HCT116 (cell line): ENCODE measurements around the gene SPARC. TPM values are rescaled to one million over a fixed set of nuclear protein-coding genes. Genes with fewer than 3 reads are reported as not detected.
A peak's percentile ranks its signal among the peaks of the same experiment; 100 is the strongest.

ENCODE experiments used
- ATAC-seq: fragments of 200-7000 bp; cut with Tn5 transposase; 2 replicates; pipeline ENCODE4 v1.9.1; 2020; ENCODE audit warnings: mild to moderate bottlenecking, moderate library complexity
- BruUV-seq: library from RNA; stranded (reverse); fragments of 400-500 nt; replicated peaks from 2 replicates; lab custom pipeline; 2021; lab: Mats Ljungman, UMichigan
- CTCF ChIA-PET: fragments of 300-600 bp; sonication (Branson Sonifier 250); formaldehyde crosslinking; loops from one replicate; lab custom pipeline; 2021; ENCODE audit warnings: antibody characterized with exemption; lab: Charles Lee
- POLR2A ChIA-PET: fragments of 300-600, 350-600 bp; sonication (Branson Sonifier 250); formaldehyde crosslinking; loops from one replicate; lab custom pipeline; 2021; ENCODE audit warnings: antibody characterized with exemption; lab: Charles Lee
- RAD21 ChIA-PET, 2 experiments: fragments of 300-600 bp; sonication (Branson Sonifier 250); formaldehyde crosslinking; loops; one replicate each; lab custom pipeline; 2023; ENCODE audit warnings: low total read pairs in 2 of 2; ENCODE audit not compliant: uncharacterized antibody in 2 of 2, unreplicated experiment in 2 of 2, low non-redundant PET in 1 of 2; lab: Charles Lee
- DNase-seq: peaks from one replicate; pipeline ENCODE4 v3.0.0-alpha.2; 2010; ENCODE audit warnings: low read depth, low spot score
- H2AFZ ChIP-seq: fragments of 200-600 bp; shearing (Covaris generic), sonication (generic); 2 replicates; pipeline ENCODE4 v1.6.1; 2017; ENCODE audit warnings: low read depth, mixed run types, mixed read lengths, antibody characterized with exemption, low read length; ENCODE audit not compliant: poor library complexity, severe bottlenecking
- H3K27ac ChIP-seq: 2 replicates; pipeline ENCODE4 v1.5.1; 2012; ENCODE audit warnings: low read depth, low read length
- H3K27me3 ChIP-seq: fragments of 200-600 bp; sonication (generic); 2 replicates; pipeline ENCODE4 v1.6.1; 2016; ENCODE audit warnings: mixed run types, low read length, mixed read lengths; ENCODE audit not compliant: insufficient read depth
- H3K36me3 ChIP-seq, 2 experiments: fragments of 200-500 bp in 1 of 2; fragments of 200-600 bp in 1 of 2; sonication (Bioruptor generic) in 1 of 2; sonication (generic) in 1 of 2; 2 replicates each; pipeline versions ENCODE4 v1.5.1 to v1.6.1; 2014 to 2016; ENCODE audit warnings: low read length in 2 of 2, inconsistent platforms in 1 of 2, mixed read lengths in 1 of 2, mixed run types in 1 of 2; ENCODE audit not compliant: insufficient read depth in 2 of 2, control insufficient read depth in 1 of 2
- H3K4me1 ChIP-seq, 2 experiments: fragments of 200-600 bp in 1 of 2; sonication (generic) in 1 of 2; 2 replicates each; pipeline versions ENCODE4 v1.5.1 to v1.6.1; 2012 to 2017; ENCODE audit warnings: low read length in 2 of 2, inconsistent platforms in 1 of 2, mild to moderate bottlenecking in 1 of 2, mixed read lengths in 1 of 2, mixed run types in 1 of 2, moderate library complexity in 1 of 2; ENCODE audit not compliant: insufficient read depth in 2 of 2, control insufficient read depth in 1 of 2
- H3K4me2 ChIP-seq: fragments of 200-600 bp; sonication (generic); 2 replicates; pipeline ENCODE4 v1.6.1; 2017; ENCODE audit warnings: mixed run types, low read length, mixed read lengths
- H3K4me3 ChIP-seq, 2 experiments: fragments of 200-600 bp in 1 of 2; sonication (generic) in 1 of 2; replicated peaks in 1 of 2; 2 replicates each; pipeline ENCODE4 v1.5.1; 2011 to 2016; ENCODE audit warnings: low read length in 2 of 2, control low read depth in 1 of 2, low read depth in 1 of 2, mild to moderate bottlenecking in 1 of 2, mixed read lengths in 1 of 2, mixed run types in 1 of 2
- H3K79me2 ChIP-seq: fragments of 200-600 bp; sonication (generic); 2 replicates; pipeline ENCODE4 v1.6.1; 2017; ENCODE audit warnings: mild to moderate bottlenecking, mixed run types, low read length, moderate library complexity, mixed read lengths; ENCODE audit not compliant: insufficient read depth
- H3K9ac ChIP-seq: fragments of 200-600 bp; sonication (generic); 2 replicates; pipeline ENCODE4 v1.6.1; 2016; ENCODE audit warnings: low read length, mixed read lengths
- H3K9me2 ChIP-seq: fragments of 200-600 bp; sonication (generic), shearing (Covaris generic); 2 replicates; pipeline ENCODE4 v1.6.1; 2017; ENCODE audit warnings: mixed run types, mild to moderate bottlenecking, moderate library complexity; ENCODE audit not compliant: insufficient read depth
- H3K9me3 ChIP-seq, 2 experiments: fragments of 200-500 bp in 1 of 2; fragments of 200-600 bp in 1 of 2; sonication (Bioruptor generic) in 1 of 2; sonication (generic) in 1 of 2; 2 replicates each; pipeline ENCODE4 v1.6.1; 2014 to 2017; ENCODE audit warnings: low read length in 2 of 2, mixed read lengths in 2 of 2, inconsistent platforms in 1 of 2, low read depth in 1 of 2, mild to moderate bottlenecking in 1 of 2, mixed run types in 1 of 2, moderate library complexity in 1 of 2; ENCODE audit not compliant: control insufficient read depth in 1 of 2, insufficient read depth in 1 of 2
- H4K20me1 ChIP-seq: fragments of 200-600 bp; sonication (generic), shearing (Covaris generic); 2 replicates; pipeline ENCODE4 v1.6.1; 2017; ENCODE audit warnings: mixed run types, mild to moderate bottlenecking, moderate library complexity; ENCODE audit not compliant: insufficient read depth
- CEBPB ChIP-seq: IDR thresholded peaks from 2 replicates; pipeline ENCODE4 v1.6.1; 2012; ENCODE audit warnings: low read depth
- POLR2AphosphoS5 ChIP-seq: IDR thresholded peaks from 2 replicates; pipeline ENCODE4 v1.6.1; 2011; ENCODE audit warnings: mild to moderate bottlenecking, low read depth, low read length, moderate library complexity
- RAD21 ChIP-seq: IDR thresholded peaks from 2 replicates; pipeline ENCODE4 v1.6.1; 2012; ENCODE audit warnings: low read depth, mild to moderate bottlenecking
- TCF7L2 ChIP-seq: IDR thresholded peaks from 2 replicates; pipeline ENCODE4 v1.7.0; 2011; ENCODE audit warnings: borderline replicate concordance, inconsistent platforms; ENCODE audit not compliant: insufficient read depth, insufficient read length; ENCODE audit errors: extremely low read depth
- intact Hi-C: fragments of 100-400 bp; cut with micrococcal nuclease; formaldehyde crosslinking; loops from 2 replicates; pipeline ENCODE4 v1.10.0; 2022
- total RNA-seq: library from RNA; stranded (reverse); gene quantifications from one replicate; pipeline ENCODE4 v1.2.1, GENCODE V29; 2021; ENCODE audit not compliant: unreplicated experiment
- TF ChIP-seq, protein P1 (sequence below), 3 experiments: fragments of 200-600 bp in 1 of 3; sonication (generic) in 1 of 3; IDR thresholded peaks in 2 of 3; conservative IDR thresholded peaks in 1 of 3; 2 replicates each; pipeline ENCODE4 v1.5.1; 2012 to 2017; ENCODE audit warnings: low read depth in 2 of 3, low read length in 2 of 3, antibody characterized with exemption in 1 of 3, borderline replicate concordance in 1 of 3, control low read depth in 1 of 3, mild to moderate bottlenecking in 1 of 3, mixed read lengths in 1 of 3, mixed run types in 1 of 3, moderate library complexity in 1 of 3; ENCODE audit not compliant: insufficient read depth in 1 of 3

Gene SPARC
- total RNA-seq, 1 experiment from 2014 or later, result 3.0 TPM

DNA sequence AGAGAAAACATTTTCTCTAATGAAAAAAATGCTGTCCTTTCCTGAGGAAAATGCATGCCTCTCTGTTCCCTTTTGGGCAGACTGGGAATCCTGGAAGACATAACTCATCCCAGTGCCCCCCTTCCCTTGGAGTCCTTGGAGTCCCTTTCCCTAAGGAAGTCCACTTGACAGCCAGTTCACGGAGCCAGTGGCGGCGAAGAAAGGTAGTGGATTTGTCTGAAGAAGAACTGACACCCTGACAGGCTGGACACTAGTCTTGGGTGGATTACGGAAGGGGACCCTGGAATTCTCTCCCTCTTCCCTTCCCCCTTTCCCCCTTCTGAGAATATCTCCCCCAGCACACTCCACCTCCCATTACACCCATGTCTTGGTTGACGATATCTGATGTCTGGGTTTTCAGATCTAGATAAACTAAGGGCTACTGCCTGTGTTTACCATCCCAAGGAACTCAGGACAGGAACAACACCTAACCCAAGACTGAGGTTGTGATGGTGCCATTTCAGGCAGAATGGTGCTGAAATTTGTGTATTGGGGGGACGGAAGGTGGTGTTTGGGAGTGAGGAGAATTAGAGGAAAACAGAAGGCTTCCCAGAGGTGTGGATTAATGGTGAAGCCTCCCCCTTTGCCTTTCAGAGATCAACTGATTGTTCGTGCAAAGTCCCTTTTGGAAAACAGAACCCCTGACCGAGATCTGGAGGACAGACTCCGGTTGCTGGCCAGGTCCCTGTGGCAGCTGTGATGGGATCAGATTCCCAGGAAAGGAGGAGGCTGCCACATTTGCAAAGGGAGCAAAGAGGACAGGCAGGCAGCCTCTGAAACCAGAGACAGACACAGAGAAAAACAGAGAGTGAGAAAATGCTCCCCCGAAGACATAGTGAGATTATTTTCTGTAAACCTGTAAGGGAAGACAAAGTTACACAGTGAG lies 704 bp downstream of the SPARC start:
- H2AFZ ChIP-seq, result no peak overlapping the region
- CTCF ChIA-PET, result no interaction called here
- H3K4me1 ChIP-seq, result peaks cover 6 to 14% of the 10 kb centered on the region in 2 experiments; a peak in 3 of 4 replicates
- POLR2A ChIA-PET, result no interaction called here
- no peaks in the 10 kb centered on the region for H3K27me3 ChIP-seq
- RAD21 ChIA-PET, result no interaction called here
- no peak overlapping the region for H3K27ac ChIP-seq
- H3K79me2 ChIP-seq, result no peaks in the 10 kb centered on the region
- H3K36me3 ChIP-seq, result no peaks in the 10 kb centered on the region
- BruUV-seq, result no TSS peak
- ATAC-seq (no peak), DNase-seq (no peak)
- intact Hi-C loops, result no loop called here
- TF ChIP-seq POLR2AphosphoS5 (no peak), TCF7L2 (no peak)
- no peaks in the 10 kb centered on the region for H3K9me3 ChIP-seq
- H3K9ac ChIP-seq, result no peak overlapping the region
- H3K4me3 ChIP-seq, result no peak overlapping the region
- no peaks in the 10 kb centered on the region for H4K20me1 ChIP-seq
- no peak overlapping the region for H3K4me2 ChIP-seq
- H3K9me2 ChIP-seq, result no peaks in the 10 kb centered on the region

DNA sequence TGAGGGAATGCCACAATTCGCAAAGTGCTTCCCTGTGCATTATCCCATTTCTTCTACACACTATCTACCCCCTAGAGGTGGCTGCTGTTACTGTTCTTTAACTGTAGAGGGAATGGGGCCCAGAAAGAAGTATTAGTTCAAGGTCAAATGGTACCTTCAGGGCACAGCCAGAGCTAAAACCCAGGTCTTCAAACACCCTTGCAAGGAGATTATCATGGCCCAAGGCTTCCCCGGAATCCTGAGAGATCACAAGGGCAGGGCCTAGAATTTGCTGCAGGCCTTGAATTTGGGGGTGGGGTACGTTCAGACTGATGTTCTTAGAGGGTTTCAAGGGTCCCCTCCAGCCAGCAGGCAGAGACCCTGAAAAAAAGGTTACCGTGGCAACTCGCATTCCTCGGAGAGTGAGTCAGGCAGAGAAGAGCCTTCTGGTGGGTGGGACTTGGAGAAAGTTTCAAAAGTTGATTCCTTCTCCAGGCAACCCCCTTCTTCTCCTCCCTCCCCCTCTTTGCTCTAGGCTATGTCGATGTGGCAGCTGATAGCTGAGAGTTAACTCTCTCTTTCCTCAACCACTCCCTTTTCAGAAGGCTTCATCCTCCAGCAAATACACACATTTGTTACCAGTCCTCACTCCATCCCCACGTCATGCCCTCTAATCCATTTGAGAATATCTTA lies 1.9 kb downstream of the SPARC start:
- Histone ChIP-seq H3K4me3 (no peak overlapping the region), H3K27ac (no peak overlapping the region), H3K9me2 (no peaks in the 10 kb centered on the region), H3K9ac (no peak overlapping the region), H3K79me2 (no peaks in the 10 kb centered on the region), H3K36me3 (no peaks in the 10 kb centered on the region), H4K20me1 (no peaks in the 10 kb centered on the region), H3K4me2 (peak overlapping the region; percentile 14), H3K4me1 (peaks cover 6 to 14% of the 10 kb centered on the region in 2 experiments; a peak in 3 of 4 replicates), H2AFZ (no peak overlapping the region), H3K27me3 (no peaks in the 10 kb centered on the region), H3K9me3 (no peaks in the 10 kb centered on the region)
- intact Hi-C loops, result no loop called here
- ChIA-PET POLR2A (interaction anchor here (0.7 kb wide), 1 partner anchor 561 kb away, joined by 3 read pairs; no protein-coding TSS in a partner anchor), RAD21 (interaction anchor here in 1 of 2 experiments (0.6 kb wide), 1 partner anchor 47 kb away, joined by 3 read pairs; no protein-coding TSS in a partner anchor), CTCF (interaction anchor here (0.6 to 1.8 kb wide), 3 partner anchors 11 to 34 kb away, joined by 3 to 6 read pairs (median 5); no protein-coding TSS in a partner anchor)
- no TSS peak for BruUV-seq
- peak; percentile 84 for ATAC-seq
- TF ChIP-seq RAD21, result peak; percentile 11; the same call in 1 of the 2 replicates
- TF ChIP-seq, protein P1, sequence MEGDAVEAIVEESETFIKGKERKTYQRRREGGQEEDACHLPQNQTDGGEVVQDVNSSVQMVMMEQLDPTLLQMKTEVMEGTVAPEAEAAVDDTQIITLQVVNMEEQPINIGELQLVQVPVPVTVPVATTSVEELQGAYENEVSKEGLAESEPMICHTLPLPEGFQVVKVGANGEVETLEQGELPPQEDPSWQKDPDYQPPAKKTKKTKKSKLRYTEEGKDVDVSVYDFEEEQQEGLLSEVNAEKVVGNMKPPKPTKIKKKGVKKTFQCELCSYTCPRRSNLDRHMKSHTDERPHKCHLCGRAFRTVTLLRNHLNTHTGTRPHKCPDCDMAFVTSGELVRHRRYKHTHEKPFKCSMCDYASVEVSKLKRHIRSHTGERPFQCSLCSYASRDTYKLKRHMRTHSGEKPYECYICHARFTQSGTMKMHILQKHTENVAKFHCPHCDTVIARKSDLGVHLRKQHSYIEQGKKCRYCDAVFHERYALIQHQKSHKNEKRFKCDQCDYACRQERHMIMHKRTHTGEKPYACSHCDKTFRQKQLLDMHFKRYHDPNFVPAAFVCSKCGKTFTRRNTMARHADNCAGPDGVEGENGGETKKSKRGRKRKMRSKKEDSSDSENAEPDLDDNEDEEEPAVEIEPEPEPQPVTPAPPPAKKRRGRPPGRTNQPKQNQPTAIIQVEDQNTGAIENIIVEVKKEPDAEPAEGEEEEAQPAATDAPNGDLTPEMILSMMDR (IDR thresholded peaks at IDR 0.05 in 2 of 3, conservative IDR thresholded peaks at IDR 0.05 in 1 of 3; ENCODE audit: borderline replicate concordance in 1 of 3, insufficient read depth in 1 of 3, low read depth in 2 of 3, low read length in 2 of 3), result peak in 2 of 3 experiments; percentile 54 to 65; a peak in 4 of 6 replicates
- TF ChIP-seq CEBPB, result no peak
- no peak for DNase-seq
